GM23248 (cell line): ENCODE results near the gene CTNND2. TPM values are rescaled to one million over a fixed set of nuclear protein-coding genes. Genes with fewer than 3 reads are reported as not detected.

Source experiments
- DNase-seq: peaks from one replicate; pipeline ENCODE4 v3.0.0-alpha.2; 2015
- H2AFZ ChIP-seq: fragments of 200-600 bp; sonication (generic); 2 replicates; pipeline ENCODE4 v1.6.1; 2016; ENCODE audit warnings: antibody characterized with exemption
- H3F3A ChIP-seq: fragments of 200-600 bp; sonication (generic); 2 replicates; pipeline ENCODE4 v1.6.1; 2016; ENCODE audit warnings: mild to moderate bottlenecking, antibody characterized with exemption, mixed run types; ENCODE audit not compliant: insufficient read depth
- H3K27ac ChIP-seq: fragments of 200-600 bp; sonication (generic); 2 replicates; pipeline ENCODE4 v1.5.1; 2016; ENCODE audit warnings: mild to moderate bottlenecking
- H3K27me3 ChIP-seq: fragments of 200-600 bp; sonication (generic); replicated peaks from 2 replicates; pipeline ENCODE4 v1.6.1; 2016; ENCODE audit warnings: mild to moderate bottlenecking; ENCODE audit not compliant: insufficient read depth
- H3K36me3 ChIP-seq: fragments of 200-600 bp; sonication (generic); 2 replicates; pipeline ENCODE4 v1.6.1; 2016; ENCODE audit warnings: low read depth, mild to moderate bottlenecking
- H3K4me1 ChIP-seq: fragments of 200-600 bp; sonication (generic); 2 replicates; pipeline ENCODE4 v1.6.1; 2016; ENCODE audit warnings: mild to moderate bottlenecking; ENCODE audit not compliant: insufficient read depth
- H3K4me2 ChIP-seq: fragments of 200-600 bp; sonication (generic); one replicate; pipeline ENCODE4 v1.6.1; 2016; ENCODE audit warnings: mild to moderate bottlenecking; ENCODE audit not compliant: unreplicated experiment
- H3K4me3 ChIP-seq: fragments of 200-600 bp; sonication (generic); 2 replicates; pipeline ENCODE4 v1.5.1; 2016; ENCODE audit warnings: mild to moderate bottlenecking
- H3K79me2 ChIP-seq: fragments of 200-600 bp; sonication (generic); 2 replicates; pipeline ENCODE4 v1.6.1; 2016; ENCODE audit warnings: mild to moderate bottlenecking; ENCODE audit not compliant: insufficient read depth
- H3K9ac ChIP-seq: fragments of 200-600 bp; sonication (generic); 2 replicates; pipeline ENCODE4 v1.6.1; 2016; ENCODE audit warnings: mild to moderate bottlenecking
- H3K9me2 ChIP-seq: fragments of 200-600 bp; sonication (generic); 2 replicates; pipeline ENCODE4 v1.6.1; 2016; ENCODE audit warnings: mixed run types, mild to moderate bottlenecking, moderate library complexity; ENCODE audit not compliant: insufficient read depth
- H3K9me3 ChIP-seq: fragments of 200-600 bp; sonication (generic); one replicate; pipeline ENCODE4 v1.6.1; 2017; ENCODE audit warnings: low read depth
- H4K20me1 ChIP-seq: fragments of 200-600 bp; sonication (generic); 2 replicates; pipeline ENCODE4 v1.6.0; 2016; ENCODE audit not compliant: insufficient read depth
- EZH2 ChIP-seq: fragments of 200-600 bp; sonication (generic); IDR thresholded peaks from 2 replicates; pipeline ENCODE4 v1.6.1; 2018; ENCODE audit warnings: antibody characterized with exemption, mild to moderate bottlenecking; ENCODE audit not compliant: insufficient read depth, poor library complexity, severe bottlenecking
- EZH2phosphoT487 ChIP-seq: fragments of 200-600 bp; sonication (generic); IDR thresholded peaks from 2 replicates; pipeline ENCODE4 v1.6.1; 2018; ENCODE audit warnings: antibody characterized with exemption, moderate library complexity, mild to moderate bottlenecking, low read depth; ENCODE audit not compliant: insufficient read depth
- WGBS, 2 experiments: methylation state at CpG; one replicate each; pipeline ENCODE4 v1.1.6; 2015 to 2017; ENCODE audit warnings: low lambda C conversion rate in 2 of 2, low coverage in 1 of 2; ENCODE audit errors: missing lambda C conversion rate in 2 of 2; 5-methylcytosine and 5-hydroxymethylcytosine counted together
- in situ Hi-C: fragments of 300-500 bp; cut with MboI; formaldehyde crosslinking; loops from 2 replicates; pipeline ENCODE4 v1.15.0; 2020
- polyA plus RNA-seq: library from polyadenylated mRNA; unstranded; fragments of >200 nt; fragmentation: Nextera tagmentation; extraction: Ambion mirVana; gene quantifications from 2 replicates; pipeline ENCODE4 v1.2.1, GENCODE V29; 2016
- total RNA-seq: library from RNA; depleted of rRNA; stranded (reverse); fragments of >200 nt; shearing (Covaris generic); gene quantifications from 2 replicates; pipeline ENCODE4 v1.2.3, GENCODE V29; 2014

Gene CTNND2
- total and polyA plus RNA-seq, 2 experiments from 2014 or later: not detected

DNA sequence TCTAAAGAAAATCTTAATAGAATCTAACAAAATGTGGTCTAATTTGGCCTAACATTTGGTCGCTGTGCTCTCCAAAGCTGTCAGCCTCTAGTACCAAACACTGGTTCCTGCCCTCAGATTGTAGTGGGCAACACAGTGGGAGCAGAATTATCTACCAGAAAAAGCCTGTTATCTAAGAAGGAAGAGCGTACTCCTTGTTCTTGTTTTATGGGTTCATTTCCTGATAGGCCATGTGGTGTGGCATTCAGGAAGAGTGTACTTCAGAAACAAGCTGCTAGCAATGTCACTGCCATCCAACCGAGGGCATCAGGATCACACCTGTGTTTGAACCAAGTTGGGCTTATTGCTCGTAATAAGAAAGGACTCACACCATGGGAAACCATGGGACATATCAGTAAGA, 655.3 kb downstream of the CTNND2 start:
- H3K4me1 ChIP-seq: no peaks in the 10 kb centered on the region
- TF ChIP-seq EZH2 (no peak), EZH2phosphoT487 (no peak)
- H3K9ac ChIP-seq: no peak overlapping the region
- no peak for DNase-seq
- no peak overlapping the region for H3K4me2 ChIP-seq
- H3K79me2 ChIP-seq: no peaks in the 10 kb centered on the region
- H4K20me1 ChIP-seq: no peaks in the 10 kb centered on the region
- no peak overlapping the region for H3K27ac ChIP-seq
- H3K36me3 ChIP-seq: no peaks in the 10 kb centered on the region
- WGBS, 2 experiments: 20 to 24% methylated on average over 4 of the region's 4 CpGs
- in situ Hi-C loops: no loop called here
- no peaks in the 10 kb centered on the region for H3F3A ChIP-seq
- H3K9me3 ChIP-seq: no peaks in the 10 kb centered on the region
- H2AFZ ChIP-seq: no peak overlapping the region
- H3K9me2 ChIP-seq: no peaks in the 10 kb centered on the region
- H3K27me3 ChIP-seq: no peaks in the 10 kb centered on the region
- H3K4me3 ChIP-seq: no peak overlapping the region

DNA sequence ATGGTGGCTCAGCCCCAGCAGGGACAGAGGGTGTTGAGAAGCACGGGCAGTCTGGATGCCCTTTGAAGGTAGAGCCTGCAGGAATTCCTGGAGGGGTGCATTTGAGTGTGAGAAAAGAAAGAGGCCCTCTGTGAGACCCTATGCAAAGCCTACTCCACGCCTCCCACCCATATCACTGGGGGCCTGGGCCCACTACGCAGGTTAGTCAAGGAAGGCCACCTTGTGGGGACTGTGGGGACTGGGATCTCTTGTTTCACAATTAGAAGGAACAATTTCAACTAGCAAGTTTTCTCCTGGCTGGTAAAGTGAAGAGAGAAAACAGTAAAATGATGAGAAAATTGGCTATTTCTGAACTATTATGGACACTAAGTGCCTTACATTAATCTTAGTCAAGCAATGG, 657.0 kb downstream of the CTNND2 start:
- no peaks in the 10 kb centered on the region for H3K9me2 ChIP-seq
- H3K27me3 ChIP-seq: no peaks in the 10 kb centered on the region
- no peak overlapping the region for H3K9ac ChIP-seq
- in situ Hi-C loops: no loop called here
- H3K4me1 ChIP-seq: no peaks in the 10 kb centered on the region
- no peak overlapping the region for H3K4me3 ChIP-seq
- H4K20me1 ChIP-seq: no peaks in the 10 kb centered on the region
- 20 to 27% methylated on average over 3 of the region's 3 CpGs for WGBS, 2 experiments
- no peaks in the 10 kb centered on the region for H3K9me3 ChIP-seq
- DNase-seq: no peak
- no peaks in the 10 kb centered on the region for H3K36me3 ChIP-seq
- no peak for TF ChIP-seq EZH2phosphoT487
- no peak for TF ChIP-seq EZH2
- H3K79me2 ChIP-seq: no peaks in the 10 kb centered on the region
- no peak overlapping the region for H2AFZ ChIP-seq
- no peak overlapping the region for H3K27ac ChIP-seq
- H3F3A ChIP-seq: no peaks in the 10 kb centered on the region
- no peak overlapping the region for H3K4me2 ChIP-seq

DNA sequence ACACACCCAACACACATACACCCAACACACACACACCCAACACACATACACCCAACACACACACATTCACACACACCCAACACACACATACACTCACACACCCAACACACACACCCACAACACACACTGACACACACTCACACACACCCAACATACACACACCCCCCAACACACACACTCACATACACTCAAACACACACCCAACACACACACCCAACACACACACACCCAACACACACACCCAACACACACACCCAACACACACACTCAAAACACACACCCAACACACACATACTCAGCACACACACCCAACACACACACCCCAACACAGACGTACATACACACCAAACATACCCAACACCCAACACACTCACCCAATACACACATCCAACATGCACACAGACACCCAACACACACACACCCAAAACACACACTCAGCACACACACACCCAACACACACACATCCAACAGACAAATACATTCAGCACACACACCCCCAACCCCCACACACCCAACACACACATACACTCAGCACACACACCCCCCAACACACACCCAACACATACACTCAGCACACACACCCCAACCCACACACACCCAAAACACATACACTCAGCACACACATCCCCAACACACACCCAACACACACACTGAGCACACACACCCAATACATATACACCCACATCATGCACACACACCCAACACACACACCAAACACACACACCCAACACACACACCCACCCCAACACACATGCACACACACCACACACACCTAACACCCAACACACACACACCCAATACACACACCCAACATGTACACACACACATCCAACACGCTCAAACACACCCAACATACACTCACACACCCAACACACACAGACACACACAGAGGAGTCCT, 663.7 kb downstream of the CTNND2 start:
- Histone ChIP-seq H3K79me2 (no peaks in the 10 kb centered on the region), H3K9me3 (no peaks in the 10 kb centered on the region), H3F3A (no peaks in the 10 kb centered on the region), H3K9ac (no peak overlapping the region), H3K4me2 (no peak overlapping the region), H3K4me3 (no peak overlapping the region), H4K20me1 (no peaks in the 10 kb centered on the region), H2AFZ (no peak overlapping the region), H3K27me3 (no peaks in the 10 kb centered on the region), H3K9me2 (no peaks in the 10 kb centered on the region), H3K4me1 (no peaks in the 10 kb centered on the region), H3K36me3 (no peaks in the 10 kb centered on the region), H3K27ac (no peak overlapping the region)
- DNase-seq: no peak
- in situ Hi-C loops: no loop called here
- WGBS, 2 experiments: 12 to 33% methylated on average over 1 to 2 of the region's 2 CpGs
- TF ChIP-seq EZH2phosphoT487 (no peak), EZH2 (no peak)

DNA sequence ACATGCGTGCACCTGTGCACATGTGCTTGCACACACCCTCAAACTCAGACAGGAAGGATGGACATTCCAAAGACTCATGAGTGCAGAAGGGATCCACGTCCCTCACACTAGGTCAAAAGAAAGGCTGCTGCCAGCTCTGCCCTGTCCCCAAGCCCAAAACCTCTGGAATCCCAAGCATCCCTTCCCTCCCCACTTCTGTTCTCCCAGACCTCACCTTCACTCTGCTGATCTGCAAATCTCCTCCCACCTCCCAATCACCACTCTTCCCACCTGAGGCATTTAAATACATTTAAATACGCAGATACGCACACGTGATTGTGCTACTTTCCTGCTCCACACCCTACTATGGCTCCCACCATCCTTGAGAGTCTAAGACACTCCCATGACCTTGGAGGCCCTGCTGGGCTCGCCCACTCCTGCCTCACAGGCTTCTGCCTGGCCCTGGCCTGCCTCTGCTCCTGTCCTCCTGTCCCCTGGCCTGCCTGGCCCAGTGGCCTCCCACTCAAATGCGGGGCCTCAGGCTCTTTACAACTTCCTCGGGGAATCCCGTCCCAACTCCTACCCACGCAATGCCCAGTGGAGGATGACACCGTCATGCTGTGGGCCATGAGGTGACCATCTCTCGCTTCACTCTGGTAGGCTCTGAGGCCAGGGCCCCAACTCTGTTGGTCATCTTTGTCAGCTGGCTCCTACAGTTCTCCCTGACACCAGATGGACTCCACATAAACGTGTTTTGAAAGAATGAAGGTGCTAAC, 664.8 kb downstream of the CTNND2 start:
- DNase-seq: no peak

More for the DNA sequence above, 664.8 kb downstream of the CTNND2 start:
- no peaks in the 10 kb centered on the region for H3K9me2 ChIP-seq
- in situ Hi-C loops: no loop called here
- no peak overlapping the region for H2AFZ ChIP-seq
- no peaks in the 10 kb centered on the region for H3K79me2 ChIP-seq
- no peaks in the 10 kb centered on the region for H3F3A ChIP-seq
- 51 to 54% methylated on average over 13 of the region's 13 CpGs for WGBS, 2 experiments
- H3K9me3 ChIP-seq: no peaks in the 10 kb centered on the region
- H3K27ac ChIP-seq: no peak overlapping the region
- TF ChIP-seq EZH2phosphoT487 (no peak), EZH2 (no peak)
- no peaks in the 10 kb centered on the region for H3K27me3 ChIP-seq
- no peaks in the 10 kb centered on the region for H3K36me3 ChIP-seq
- H4K20me1 ChIP-seq: no peaks in the 10 kb centered on the region
- no peak overlapping the region for H3K4me2 ChIP-seq
- no peak overlapping the region for H3K9ac ChIP-seq
- H3K4me3 ChIP-seq: no peak overlapping the region
- no peaks in the 10 kb centered on the region for H3K4me1 ChIP-seq
